Measurements from ENCODE around the gene SLITRK1. TPM values are rescaled to one million over a fixed set of nuclear protein-coding genes. Genes with fewer than 3 reads are reported as not detected.

SLITRK1 gene
- total RNA-seq, 1 donor from 2014 or later, result not detected

DNA sequence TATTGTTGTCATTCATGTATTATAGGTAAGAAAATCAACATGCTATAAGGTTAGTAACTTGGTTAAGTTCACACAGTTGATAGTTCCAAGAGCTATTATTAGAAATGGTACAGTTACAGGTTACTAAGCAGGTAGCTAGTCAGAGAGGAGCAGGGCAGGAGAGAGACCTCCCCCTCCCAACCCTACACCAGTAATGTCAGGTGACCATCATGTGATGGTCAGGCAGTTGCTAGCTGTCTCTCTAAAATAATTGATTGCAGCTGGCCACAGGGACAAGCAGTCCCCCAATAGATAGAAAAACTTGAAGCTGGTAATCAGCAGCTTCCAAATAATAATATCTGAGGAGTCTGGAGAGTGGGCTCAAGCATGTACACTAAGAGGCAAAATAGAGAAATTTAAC, 14.6 kb downstream of the SLITRK1 start:
- intact Hi-C loops (cut with DNase I), result no loop called here
- no peak for DNase-seq (ENCODE audit: extremely low spot score in 2 of 2)
- Histone ChIP-seq H3K27ac (no peak overlapping the region), H3K27me3 (no peaks in the 10 kb centered on the region), H3K9me3 (no peaks in the 10 kb centered on the region), H3K36me3 (no peaks in the 10 kb centered on the region), H3K4me1 (no peaks in the 10 kb centered on the region), H3K4me3 (no peak overlapping the region)
- no peak for TF ChIP-seq POLR2AphosphoS5 (IDR thresholded peaks at IDR 0.05; ENCODE audit: insufficient read depth in 1 of 2, low read depth in 1 of 2)
- no peak for TF ChIP-seq POLR2A (IDR thresholded peaks at IDR 0.05)
- TF ChIP-seq CTCF (IDR thresholded peaks at IDR 0.05), result no peak

DNA sequence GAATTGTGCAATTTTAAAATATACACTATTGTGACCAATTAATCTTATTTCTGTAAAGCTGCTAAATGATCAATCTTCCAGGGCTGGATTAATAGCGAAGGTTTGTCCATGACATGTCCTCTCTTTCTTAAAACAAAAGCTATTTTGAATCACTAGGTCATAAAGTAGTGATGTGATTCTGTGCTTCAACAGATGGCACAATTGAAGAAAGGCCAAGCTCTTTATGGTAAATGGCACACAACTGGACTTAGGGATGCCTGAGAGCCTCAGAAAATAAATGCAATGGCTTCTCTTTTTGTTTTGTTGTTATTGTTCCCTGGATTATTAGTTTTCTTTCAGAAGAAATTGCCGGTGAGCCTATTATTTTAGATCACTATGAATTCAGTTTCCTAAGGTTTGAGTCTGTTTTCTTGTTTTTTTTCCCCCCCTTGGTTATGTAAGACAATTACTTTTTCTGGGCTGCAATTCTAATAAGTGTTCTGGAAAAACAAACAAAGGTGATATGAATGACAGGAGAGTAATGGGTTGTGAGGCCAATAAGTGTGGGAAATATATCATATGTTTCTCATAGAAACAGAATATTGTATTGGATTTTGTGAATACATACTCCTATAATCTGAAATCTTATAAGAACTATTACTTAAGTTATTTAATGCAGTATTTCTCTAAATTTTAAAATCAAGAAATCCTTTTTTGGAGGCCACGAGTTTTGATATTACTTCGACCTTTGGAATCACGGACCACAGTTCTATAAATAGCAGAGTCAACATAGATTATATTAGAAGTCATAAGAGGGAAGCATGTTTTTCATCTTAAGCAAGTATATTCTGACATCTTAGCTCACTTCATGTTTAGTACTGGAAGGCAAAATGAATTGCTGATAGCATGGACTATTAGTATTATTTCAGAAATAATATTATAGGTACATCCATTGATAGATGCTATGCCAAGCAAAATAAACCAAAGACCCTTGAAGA, 16.8 kb downstream of the SLITRK1 start:
- no peaks in the 10 kb centered on the region for H3K9me3 ChIP-seq
- no peak for DNase-seq (ENCODE audit: extremely low spot score in 2 of 2)
- H3K4me1 ChIP-seq, result no peaks in the 10 kb centered on the region
- TF ChIP-seq POLR2A (IDR thresholded peaks at IDR 0.05) (no peak), POLR2AphosphoS5 (IDR thresholded peaks at IDR 0.05; ENCODE audit: insufficient read depth in 1 of 2, low read depth in 1 of 2) (no peak), CTCF (IDR thresholded peaks at IDR 0.05) (no peak)
- H3K27me3 ChIP-seq, result no peaks in the 10 kb centered on the region
- no peak overlapping the region for H3K27ac ChIP-seq
- no peak overlapping the region for H3K4me3 ChIP-seq
- H3K36me3 ChIP-seq, result no peaks in the 10 kb centered on the region
- intact Hi-C loops (cut with DNase I), result no loop called here

DNA sequence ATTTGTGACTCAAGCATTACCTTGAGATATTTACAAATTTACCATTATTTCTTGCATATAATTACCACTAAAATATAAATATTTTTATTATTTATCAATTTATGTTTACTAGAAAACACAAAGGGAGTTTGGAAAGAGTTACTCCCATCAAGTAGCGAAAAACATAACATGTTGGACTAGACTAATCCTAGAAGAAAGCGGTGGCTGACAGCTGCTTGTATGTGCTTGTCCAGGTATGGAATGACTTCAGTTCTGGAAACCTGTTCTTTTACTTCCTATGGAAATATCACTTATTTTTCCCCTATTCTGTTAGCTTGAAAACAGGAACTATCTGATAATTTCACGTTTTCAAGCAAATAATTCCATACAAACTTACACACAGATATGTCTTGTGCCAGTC, 28.5 kb downstream of the SLITRK1 start:
- no peak overlapping the region for H3K27ac ChIP-seq
- no peaks in the 10 kb centered on the region for H3K4me1 ChIP-seq
- intact Hi-C loops (cut with DNase I), result no loop called here
- H3K9me3 ChIP-seq, result no peaks in the 10 kb centered on the region
- DNase-seq (ENCODE audit: extremely low spot score in 2 of 2), result no peak
- no peaks in the 10 kb centered on the region for H3K27me3 ChIP-seq
- TF ChIP-seq CTCF (IDR thresholded peaks at IDR 0.05) (no peak), POLR2AphosphoS5 (IDR thresholded peaks at IDR 0.05; ENCODE audit: insufficient read depth in 1 of 2, low read depth in 1 of 2) (no peak), POLR2A (IDR thresholded peaks at IDR 0.05) (no peak)
- H3K36me3 ChIP-seq, result no peaks in the 10 kb centered on the region
- no peak overlapping the region for H3K4me3 ChIP-seq

GRCh38 chr13:83845106-83845505, 37.2 kb downstream of the SLITRK1 start:
- intact Hi-C loops (cut with DNase I), result no loop called here
- Histone ChIP-seq H3K27ac (no peak overlapping the region), H3K27me3 (no peaks in the 10 kb centered on the region), H3K36me3 (no peaks in the 10 kb centered on the region), H3K4me1 (no peaks in the 10 kb centered on the region), H3K4me3 (no peak overlapping the region), H3K9me3 (no peaks in the 10 kb centered on the region)
- no peak for DNase-seq (ENCODE audit: extremely low spot score in 2 of 2)
- TF ChIP-seq POLR2AphosphoS5 (IDR thresholded peaks at IDR 0.05; ENCODE audit: insufficient read depth in 1 of 2, low read depth in 1 of 2) (no peak), CTCF (IDR thresholded peaks at IDR 0.05) (no peak), POLR2A (IDR thresholded peaks at IDR 0.05) (no peak)

GRCh38 chr13:83839146-83839545, 43.1 kb downstream of the SLITRK1 start:
- DNase-seq (ENCODE audit: extremely low spot score in 2 of 2), result no peak
- intact Hi-C loops (cut with DNase I), result no loop called here

More at GRCh38 chr13:83839146-83839545, 43.1 kb downstream of the SLITRK1 start:
- Histone ChIP-seq H3K4me1 (no peaks in the 10 kb centered on the region), H3K4me3 (no peak overlapping the region), H3K27me3 (no peaks in the 10 kb centered on the region), H3K9me3 (no peaks in the 10 kb centered on the region), H3K36me3 (no peaks in the 10 kb centered on the region), H3K27ac (no peak overlapping the region)
- TF ChIP-seq CTCF (IDR thresholded peaks at IDR 0.05) (no peak), POLR2AphosphoS5 (IDR thresholded peaks at IDR 0.05; ENCODE audit: insufficient read depth in 1 of 2, low read depth in 1 of 2) (no peak), POLR2A (IDR thresholded peaks at IDR 0.05) (no peak)
